Measurements from ENCODE around the gene ADGRL3.

- TF ChIP-seq CTCF (IDR thresholded peaks at IDR 0.05) (no peak), POLR2A (IDR thresholded peaks at IDR 0.05) (no peak)
Observed at GRCh38 chr4:61336488-61336887, 136.4 kb downstream of the ADGRL3 start.

All from thyroid gland (tissue), 4 donors.